ENCODE measurements around the gene SOWAHC. TPM values are rescaled to one million over a fixed set of nuclear protein-coding genes. Genes with fewer than 3 reads are reported as not detected.

Gene SOWAHC
- total and polyA plus RNA-seq, 8 donors = 1.2 to 5.3 (median 3.1) TPM

GRCh38 chr2:109597283-109597682 is 16.9 kb upstream of the SOWAHC start:
- FAIRE-seq (no peak), ATAC-seq (no peak)

DNA sequence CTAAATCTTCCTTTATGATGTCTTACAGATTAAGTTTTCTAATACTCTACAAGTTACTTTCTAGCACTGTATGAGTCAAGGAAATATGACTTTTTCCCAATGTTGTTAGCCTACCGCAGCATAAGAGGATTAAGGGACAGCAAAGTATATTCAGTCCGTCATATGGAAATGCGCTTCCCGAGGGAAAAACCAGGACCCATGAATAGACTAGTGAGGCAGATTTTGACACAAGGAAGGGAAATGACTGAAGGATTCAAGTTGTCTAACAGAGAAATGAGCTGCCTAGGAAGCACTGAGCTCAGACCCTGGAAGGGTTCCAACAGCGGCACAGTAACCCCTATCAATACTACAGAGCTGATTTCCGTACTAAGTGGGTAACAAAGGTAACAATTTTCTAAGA is 12.4 kb upstream of the SOWAHC start:
- Histone ChIP-seq H3K27ac (no peak overlapping the region), H3K9me3 (no peaks in the 10 kb centered on the region), H3K4me3 (no peak overlapping the region), H3K27me3 (no peaks in the 10 kb centered on the region), H3K4me1 (no peaks in the 10 kb centered on the region), H3K36me3 (no peaks in the 10 kb centered on the region)
- DNase-seq = no peak
- TF ChIP-seq, protein P1, sequence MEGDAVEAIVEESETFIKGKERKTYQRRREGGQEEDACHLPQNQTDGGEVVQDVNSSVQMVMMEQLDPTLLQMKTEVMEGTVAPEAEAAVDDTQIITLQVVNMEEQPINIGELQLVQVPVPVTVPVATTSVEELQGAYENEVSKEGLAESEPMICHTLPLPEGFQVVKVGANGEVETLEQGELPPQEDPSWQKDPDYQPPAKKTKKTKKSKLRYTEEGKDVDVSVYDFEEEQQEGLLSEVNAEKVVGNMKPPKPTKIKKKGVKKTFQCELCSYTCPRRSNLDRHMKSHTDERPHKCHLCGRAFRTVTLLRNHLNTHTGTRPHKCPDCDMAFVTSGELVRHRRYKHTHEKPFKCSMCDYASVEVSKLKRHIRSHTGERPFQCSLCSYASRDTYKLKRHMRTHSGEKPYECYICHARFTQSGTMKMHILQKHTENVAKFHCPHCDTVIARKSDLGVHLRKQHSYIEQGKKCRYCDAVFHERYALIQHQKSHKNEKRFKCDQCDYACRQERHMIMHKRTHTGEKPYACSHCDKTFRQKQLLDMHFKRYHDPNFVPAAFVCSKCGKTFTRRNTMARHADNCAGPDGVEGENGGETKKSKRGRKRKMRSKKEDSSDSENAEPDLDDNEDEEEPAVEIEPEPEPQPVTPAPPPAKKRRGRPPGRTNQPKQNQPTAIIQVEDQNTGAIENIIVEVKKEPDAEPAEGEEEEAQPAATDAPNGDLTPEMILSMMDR (IDR thresholded peaks at IDR 0.05) = no peak
- no peak for FAIRE-seq
- no peak for ATAC-seq
- intact Hi-C loops (cut with DNase I) = no loop called here
- 74 to 83% methylated on average over 6 of the region's 6 CpGs for WGBS, 2 donors

More at GRCh38 chr2:109597283-109597682, 16.9 kb upstream of the SOWAHC start:
- no peak for DNase-seq
- H3K9me3 ChIP-seq = no peaks in the 10 kb centered on the region
- H3K36me3 ChIP-seq = no peaks in the 10 kb centered on the region
- no peak overlapping the region for H3K27ac ChIP-seq
- H3K4me3 ChIP-seq = no peak overlapping the region
- 83 to 89% methylated on average over 3 of the region's 3 CpGs for WGBS, 2 donors
- TF ChIP-seq, protein P1 (IDR thresholded peaks at IDR 0.05) = no peak
- no peaks in the 10 kb centered on the region for H3K27me3 ChIP-seq
- no peaks in the 10 kb centered on the region for H3K4me1 ChIP-seq
- intact Hi-C loops (cut with DNase I) = no loop called here

GRCh38 chr2:109602617-109603188 is 11.5 kb upstream of the SOWAHC start:
- TF ChIP-seq, protein P1 (IDR thresholded peaks at IDR 0.05) = no peak
- H3K36me3 ChIP-seq = no peaks in the 10 kb centered on the region
- no peak for FAIRE-seq
- no peak overlapping the region for H3K27ac ChIP-seq
- H3K4me1 ChIP-seq = no peaks in the 10 kb centered on the region
- no peaks in the 10 kb centered on the region for H3K9me3 ChIP-seq
- no peaks in the 10 kb centered on the region for H3K27me3 ChIP-seq
- WGBS, 2 donors = 87 to 93% methylated on average over 3 of the region's 3 CpGs
- no peak for ATAC-seq
- DNase-seq = no peak
- no peak overlapping the region for H3K4me3 ChIP-seq
- intact Hi-C loops (cut with DNase I) = no loop called here

GRCh38 chr2:109604597-109604996 is 9.6 kb upstream of the SOWAHC start:
- DNase-seq (no peak), FAIRE-seq (no peak), ATAC-seq (no peak)
- Histone ChIP-seq H3K4me1 (no peaks in the 10 kb centered on the region), H3K9me3 (no peaks in the 10 kb centered on the region), H3K4me3 (no peak overlapping the region), H3K27ac (no peak overlapping the region), H3K36me3 (no peaks in the 10 kb centered on the region), H3K27me3 (no peaks in the 10 kb centered on the region)
- TF ChIP-seq, protein P1 (IDR thresholded peaks at IDR 0.05) = no peak
- 73 to 85% methylated on average over 5 of the region's 5 CpGs for WGBS, 2 donors
- intact Hi-C loops (cut with DNase I) = no loop called here

DNA sequence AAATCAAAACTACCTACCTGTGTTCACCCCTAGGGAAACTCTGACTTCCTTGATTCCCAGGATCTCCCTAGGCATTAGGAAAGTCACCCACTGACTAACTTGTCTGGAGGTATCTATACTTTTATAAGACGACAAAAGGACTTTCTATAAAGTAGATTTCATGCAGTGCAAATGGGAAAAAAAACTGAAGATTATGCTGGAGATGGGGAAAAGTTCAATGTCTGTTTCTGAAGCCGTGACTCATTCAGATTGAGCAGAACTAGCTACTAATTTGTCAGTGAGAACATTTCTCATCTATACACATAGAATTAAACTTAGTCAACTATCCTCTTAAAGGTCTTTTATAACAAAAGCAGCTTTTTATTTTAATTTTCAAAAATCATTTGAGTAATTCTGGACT is 6.4 kb upstream of the SOWAHC start:
- intact Hi-C loops (cut with DNase I) = no loop called here
- Histone ChIP-seq H3K4me3 (no peak overlapping the region), H3K4me1 (peaks cover 0 to 10% (median 6%) of the 10 kb centered on the region in 3 donors), H3K9me3 (no peaks in the 10 kb centered on the region), H3K36me3 (no peaks in the 10 kb centered on the region), H3K27me3 (no peaks in the 10 kb centered on the region), H3K27ac (no peak overlapping the region)
- TF ChIP-seq, protein P1 (IDR thresholded peaks at IDR 0.05) = no peak
- FAIRE-seq (no peak), ATAC-seq (no peak), DNase-seq (no peak)
- WGBS, 2 donors = 83 to 86% methylated on average over 2 of the region's 2 CpGs

All from pancreas (tissue), 10 donors.